ENCODE measurements around the gene STRBP.
"Not testable (repeated sequence)": the region's sequence is repeated elsewhere in the genome, so short reads cannot be mapped to it uniquely, and the experiment has no call there.

Gene STRBP

DNA sequence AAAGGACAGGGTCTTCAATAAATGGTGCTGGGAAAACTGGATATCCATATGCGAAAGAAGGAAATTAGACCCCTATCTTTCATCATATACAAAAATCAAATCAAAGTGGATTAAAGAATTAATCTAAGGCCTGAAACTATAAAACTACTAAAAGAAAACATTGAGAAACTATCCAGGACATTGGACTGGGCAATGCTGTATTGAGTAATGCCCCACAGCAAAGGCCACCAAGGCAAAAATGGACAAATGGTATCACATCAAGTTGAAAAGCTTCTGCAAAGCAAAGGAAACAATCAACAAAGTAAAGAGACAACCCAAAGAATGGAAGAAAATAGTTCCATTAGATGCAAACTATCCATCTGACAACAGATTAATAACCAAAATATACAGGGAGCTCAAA lies 72.3 kb downstream of the STRBP start:
- TF ChIP-seq, protein P1, sequence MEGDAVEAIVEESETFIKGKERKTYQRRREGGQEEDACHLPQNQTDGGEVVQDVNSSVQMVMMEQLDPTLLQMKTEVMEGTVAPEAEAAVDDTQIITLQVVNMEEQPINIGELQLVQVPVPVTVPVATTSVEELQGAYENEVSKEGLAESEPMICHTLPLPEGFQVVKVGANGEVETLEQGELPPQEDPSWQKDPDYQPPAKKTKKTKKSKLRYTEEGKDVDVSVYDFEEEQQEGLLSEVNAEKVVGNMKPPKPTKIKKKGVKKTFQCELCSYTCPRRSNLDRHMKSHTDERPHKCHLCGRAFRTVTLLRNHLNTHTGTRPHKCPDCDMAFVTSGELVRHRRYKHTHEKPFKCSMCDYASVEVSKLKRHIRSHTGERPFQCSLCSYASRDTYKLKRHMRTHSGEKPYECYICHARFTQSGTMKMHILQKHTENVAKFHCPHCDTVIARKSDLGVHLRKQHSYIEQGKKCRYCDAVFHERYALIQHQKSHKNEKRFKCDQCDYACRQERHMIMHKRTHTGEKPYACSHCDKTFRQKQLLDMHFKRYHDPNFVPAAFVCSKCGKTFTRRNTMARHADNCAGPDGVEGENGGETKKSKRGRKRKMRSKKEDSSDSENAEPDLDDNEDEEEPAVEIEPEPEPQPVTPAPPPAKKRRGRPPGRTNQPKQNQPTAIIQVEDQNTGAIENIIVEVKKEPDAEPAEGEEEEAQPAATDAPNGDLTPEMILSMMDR (IDR thresholded peaks at IDR 0.05): no peak
- no peak overlapping the region for H3K4me3 ChIP-seq
- DNase-seq (ENCODE audit: low spot score): no peak
- H3K27ac ChIP-seq: no peak overlapping the region

DNA sequence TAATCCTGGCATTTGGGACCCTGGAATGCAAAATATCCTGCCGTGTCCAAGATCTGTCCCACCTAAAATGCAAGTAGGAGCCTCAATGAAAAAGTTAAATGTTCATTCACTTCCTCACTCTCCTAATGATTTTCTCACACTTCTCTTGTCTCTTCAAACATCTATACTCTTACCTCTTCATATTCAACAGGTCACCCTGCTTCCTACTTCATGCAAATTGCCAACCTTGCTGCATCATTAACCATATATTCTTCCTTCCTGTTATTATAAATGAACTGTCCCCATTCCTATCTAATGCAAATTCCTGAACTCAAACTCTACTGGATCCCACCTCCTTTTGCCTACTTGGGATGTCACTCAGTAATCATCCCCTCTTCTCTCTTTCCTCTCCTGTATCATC lies 74.4 kb downstream of the STRBP start:
- TF ChIP-seq, protein P1 (IDR thresholded peaks at IDR 0.05): no peak
- Histone ChIP-seq H3K4me3 (no peak overlapping the region), H3K27ac (no peak overlapping the region)
- no peak for DNase-seq (ENCODE audit: low spot score)

DNA sequence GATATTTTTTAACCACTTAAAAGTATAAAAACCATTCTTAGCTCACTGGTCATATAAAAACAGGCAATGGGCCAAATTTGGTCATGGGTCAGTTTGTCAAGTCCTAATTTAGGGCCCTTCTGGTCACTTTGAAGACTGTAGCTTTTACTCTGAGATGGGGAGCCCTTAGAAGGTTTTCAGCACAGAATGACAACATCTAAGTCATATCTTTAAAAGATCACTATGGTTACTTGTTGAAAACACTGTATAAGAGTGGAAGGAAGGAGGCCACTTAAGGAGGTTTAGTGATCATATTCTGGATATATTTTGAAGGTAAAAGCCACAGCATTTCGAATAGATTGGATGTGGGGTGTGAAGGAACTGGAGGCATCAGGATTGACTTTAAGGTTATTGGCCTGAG lies 76.7 kb downstream of the STRBP start:
- no peak overlapping the region for H3K4me3 ChIP-seq
- no peak overlapping the region for H3K27ac ChIP-seq
- TF ChIP-seq, protein P1 (IDR thresholded peaks at IDR 0.05): no peak
- no peak for DNase-seq (ENCODE audit: low spot score)

DNA sequence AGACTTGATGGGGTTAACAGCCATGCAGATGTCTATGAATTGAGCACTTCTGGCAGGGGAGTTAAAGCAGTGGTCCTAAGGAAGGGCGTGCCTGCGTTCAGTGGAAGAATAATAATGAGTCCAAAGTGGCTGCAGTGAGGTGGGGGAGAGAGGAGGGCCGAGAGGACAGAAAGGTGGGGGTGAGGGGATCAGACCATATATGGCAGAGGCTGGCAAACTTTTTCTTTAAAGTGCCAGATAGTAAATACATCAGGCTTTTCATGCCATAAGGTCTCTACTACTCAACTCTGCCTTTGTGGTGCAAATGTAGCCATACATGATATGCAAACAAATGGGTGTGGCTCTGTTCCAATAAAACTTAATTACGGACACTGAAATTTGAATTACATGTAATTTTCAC lies 77.1 kb downstream of the STRBP start:
- H3K27ac ChIP-seq: no peak overlapping the region
- TF ChIP-seq, protein P1 (IDR thresholded peaks at IDR 0.05): no peak
- no peak for DNase-seq (ENCODE audit: low spot score)
- H3K4me3 ChIP-seq: no peak overlapping the region

DNA sequence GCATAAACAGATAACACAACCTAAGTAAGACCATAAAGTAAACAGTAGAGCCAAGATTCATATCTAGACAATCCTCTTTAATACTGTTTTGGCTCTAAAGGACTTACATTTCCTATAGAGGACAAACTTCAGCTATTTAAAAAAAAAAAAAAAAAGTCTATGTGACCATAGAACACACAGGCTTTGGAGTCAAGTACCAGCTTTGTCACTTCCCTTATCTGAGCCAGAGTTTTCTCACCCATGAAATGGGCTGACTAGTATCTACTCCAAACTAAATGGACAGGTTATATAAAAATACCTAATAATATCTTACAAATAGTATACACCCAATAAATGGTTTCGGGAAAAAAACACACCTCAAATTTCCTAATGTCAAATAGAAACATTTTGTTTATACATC lies 81.3 kb downstream of the STRBP start:
- no peak overlapping the region for H3K4me3 ChIP-seq

DNA sequence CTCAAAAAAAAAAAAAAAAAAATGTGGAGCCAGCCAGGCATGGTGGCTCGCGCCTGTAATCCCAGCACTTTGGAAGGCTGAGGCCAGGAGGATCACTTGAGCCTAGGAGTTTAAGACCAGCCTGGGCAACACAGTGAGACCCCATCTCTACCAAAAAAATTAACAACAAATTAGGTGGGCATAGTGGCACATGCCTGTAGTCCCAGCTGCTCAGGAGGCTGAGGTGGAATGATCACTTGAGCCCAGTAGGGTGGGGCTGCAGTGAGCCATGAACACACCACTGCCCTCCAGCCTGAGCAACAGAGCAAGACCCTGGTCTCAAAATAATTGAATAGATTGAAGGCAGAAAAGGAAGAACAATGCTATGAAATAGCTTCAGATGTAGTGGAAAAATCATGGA lies 82.4 kb downstream of the STRBP start:
- not testable (repeated sequence) for H3K4me3 ChIP-seq; H3K27ac ChIP-seq; DNase-seq (ENCODE audit: low spot score)

More for the DNA sequence above, 81.3 kb downstream of the STRBP start:
- no peak for DNase-seq (ENCODE audit: low spot score)
- no peak overlapping the region for H3K27ac ChIP-seq
- TF ChIP-seq, protein P1 (IDR thresholded peaks at IDR 0.05): no peak

DNA sequence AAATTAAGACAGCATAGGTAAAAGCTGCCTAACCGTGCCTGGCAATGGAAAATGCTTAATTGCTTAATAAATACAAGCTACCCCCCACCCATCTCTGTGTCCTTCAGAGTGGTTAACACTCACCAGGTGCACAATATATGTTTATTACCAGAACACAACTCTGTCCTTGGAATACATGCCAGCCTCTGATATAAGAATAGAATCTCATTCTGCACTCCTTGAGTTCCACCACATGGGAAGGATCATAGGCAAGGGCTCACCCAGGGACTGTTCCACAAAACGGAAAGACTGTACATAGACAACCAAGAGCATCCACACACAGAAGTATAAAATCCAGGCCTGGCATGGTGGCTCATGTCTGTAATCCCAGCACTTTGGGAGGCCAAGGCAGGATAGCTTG lies 91.4 kb downstream of the STRBP start:
- H3K4me3 ChIP-seq: no peak overlapping the region
- no peak for DNase-seq (ENCODE audit: low spot score)
- H3K27ac ChIP-seq: no peak overlapping the region
- TF ChIP-seq, protein P1 (IDR thresholded peaks at IDR 0.05): no peak
